Keratinocyte (primary cell): ENCODE results near the gene UBE2L6. TPM values are rescaled to one million over a fixed set of nuclear protein-coding genes. Genes with fewer than 3 reads are reported as not detected.

Source experiments
- DNase-seq: peaks from one replicate; pipeline ENCODE4 v3.0.0-alpha.2; 2011; ENCODE audit warnings: low read depth, missing footprints, low spot score
- FAIRE-seq: peaks from 2 replicates; lab custom pipeline; 2011; peaks lifted over from hg19 to GRCh38; lab: Jason Lieb, UNC
- H2AFZ ChIP-seq: 2 replicates; pipeline ENCODE4 v1.6.0; 2012; ENCODE audit warnings: low read length, control low read depth, inconsistent platforms; ENCODE audit not compliant: control insufficient read depth
- H3K27ac ChIP-seq: 2 replicates; pipeline ENCODE4 v1.5.1; 2011; ENCODE audit warnings: low read length; ENCODE audit not compliant: control insufficient read depth, insufficient read depth
- H3K27me3 ChIP-seq: 3 replicates; pipeline ENCODE4 v1.6.0; 2011; ENCODE audit warnings: low read length; ENCODE audit not compliant: control insufficient read depth, insufficient read depth; ENCODE audit errors: extremely low read depth
- H3K36me3 ChIP-seq, 2 experiments: 2 replicates in 1 of 2; 3 replicates in 1 of 2; pipeline ENCODE4 v1.5.1; 2011; ENCODE audit warnings: low read length in 2 of 2, mild to moderate bottlenecking in 1 of 2; ENCODE audit not compliant: control insufficient read depth in 2 of 2, insufficient read depth in 2 of 2; ENCODE audit errors: extremely low read depth in 1 of 2
- H3K4me1 ChIP-seq: 3 replicates; pipeline ENCODE4 v1.5.1; 2011; ENCODE audit warnings: low read length; ENCODE audit not compliant: control insufficient read depth, insufficient read depth; ENCODE audit errors: extremely low read depth
- H3K4me2 ChIP-seq: 3 replicates; pipeline ENCODE4 v1.6.0; 2011; ENCODE audit warnings: low read depth, low read length; ENCODE audit not compliant: control insufficient read depth, insufficient read depth; ENCODE audit errors: extremely low read depth
- H3K4me3 ChIP-seq, 3 experiments: fragments of 200-600 bp in 1 of 3; sonication (generic) in 1 of 3; 2 replicates in 2 of 3; 3 replicates in 1 of 3; pipeline ENCODE4 v1.5.1; 2011 to 2016; ENCODE audit warnings: low read length in 3 of 3, mild to moderate bottlenecking in 3 of 3, control low read depth in 2 of 3, inconsistent platforms in 1 of 3, low read depth in 1 of 3, mixed read lengths in 1 of 3, mixed run types in 1 of 3, moderate library complexity in 1 of 3; ENCODE audit not compliant: control insufficient read depth in 2 of 3, insufficient read depth in 2 of 3; ENCODE audit errors: extremely low read depth in 1 of 3
- H3K79me2 ChIP-seq: 2 replicates; pipeline ENCODE4 v1.6.0; 2012; ENCODE audit warnings: low read length; ENCODE audit not compliant: control insufficient read depth, insufficient read depth
- H3K9ac ChIP-seq: 3 replicates; pipeline ENCODE4 v1.6.0; 2011; ENCODE audit warnings: low read length; ENCODE audit not compliant: control insufficient read depth, insufficient read depth; ENCODE audit errors: extremely low read depth
- H3K9me1 ChIP-seq: 3 replicates; pipeline ENCODE4 v1.6.0; 2011; ENCODE audit warnings: low read length; ENCODE audit not compliant: control insufficient read depth, insufficient read depth; ENCODE audit errors: extremely low read depth
- H3K9me3 ChIP-seq: 2 replicates; pipeline ENCODE4 v1.5.1; 2012; ENCODE audit warnings: low read depth, low read length; ENCODE audit not compliant: control insufficient read depth
- H4K20me1 ChIP-seq: 3 replicates; pipeline ENCODE4 v1.6.0; 2011; ENCODE audit warnings: low read length; ENCODE audit not compliant: control insufficient read depth, insufficient read depth; ENCODE audit errors: extremely low read depth
- CTCF ChIP-seq, 3 experiments: IDR thresholded peaks in 1 of 3; conservative IDR thresholded peaks in 1 of 3; optimal IDR thresholded peaks in 1 of 3; 2 replicates in 2 of 3; 3 replicates in 1 of 3; pipeline versions ENCODE3 to v1.5.1; 2011; ENCODE audit warnings: low read length in 3 of 3, mild to moderate bottlenecking in 3 of 3, moderate library complexity in 2 of 3, control low read depth in 1 of 3, inconsistent platforms in 1 of 3; ENCODE audit not compliant: insufficient read depth in 2 of 3; ENCODE audit errors: extremely low read depth in 1 of 3
- EZH2 ChIP-seq: IDR thresholded peaks from one replicate; pipeline ENCODE4 v1.6.1; 2012; ENCODE audit warnings: inconsistent platforms, mild to moderate bottlenecking, low read length, moderate library complexity
- dilution Hi-C: fragments of 300-500 bp; cut with MboI; formaldehyde crosslinking; loops from one replicate; pipeline ENCODE4 v1.7.0; 2020; ENCODE audit warnings: low sequenced_read_pairs; ENCODE audit not compliant: extremely low pct_ligation_motif_present
- polyA plus RNA-seq, 5 experiments: library from polyadenylated mRNA; depleted of rRNA in 3 of 5; stranded (reverse) in 3 of 5; stranded (forward) in 1 of 5; unstranded in 1 of 5; fragments of >200 nt; gene quantifications; 1 replicate in 1 of 5; 2 replicates in 3 of 5; 3 replicates in 1 of 5; pipeline versions ENCODE4 v1.2.1 to v1.2.3, GENCODE V29; 2011 to 2012; ENCODE audit warnings: missing spikeins in 2 of 5, low read depth in 1 of 5, low replicate concordance in 1 of 5

The UBE2L6 gene
- polyA plus RNA-seq, 1 donor (not counting 4 experiments of a cell fraction or from before 2014, with no cell fraction given): 56.6 TPM

GRCh38 chr11:57610170-57610569 is 42.7 kb upstream of the UBE2L6 start:
- dilution Hi-C loops: no loop called here
- Histone ChIP-seq H3K4me2 (no peak overlapping the region), H3K27ac (no peak overlapping the region), H3K79me2 (no peaks in the 10 kb centered on the region), H3K4me1 (no peaks in the 10 kb centered on the region), H3K9me1 (no peaks in the 10 kb centered on the region), H3K4me3 (no peak overlapping the region), H3K9me3 (no peaks in the 10 kb centered on the region), H3K27me3 (peaks cover 8% of the 10 kb centered on the region), H3K36me3 (no peaks in the 10 kb centered on the region), H3K9ac (no peak overlapping the region), H2AFZ (no peak overlapping the region), H4K20me1 (no peaks in the 10 kb centered on the region)
- FAIRE-seq (no peak), DNase-seq (no peak)
- TF ChIP-seq EZH2 (no peak), CTCF (optimal IDR thresholded peaks at IDR 0.05 in 1 of 3, IDR thresholded peaks at IDR 0.05 in 1 of 3, conservative IDR thresholded peaks at IDR 0.05 in 1 of 3; ENCODE audit: extremely low read depth in 1 of 3, insufficient read depth in 2 of 3, low read length in 3 of 3) (no peak)

GRCh38 chr11:57605028-57605420 is 37.6 kb upstream of the UBE2L6 start:
- Histone ChIP-seq H3K4me3 (no peak overlapping the region), H3K9me1 (no peaks in the 10 kb centered on the region), H3K9me3 (no peaks in the 10 kb centered on the region), H3K79me2 (no peaks in the 10 kb centered on the region), H3K4me1 (no peaks in the 10 kb centered on the region), H3K27ac (no peak overlapping the region), H3K4me2 (no peak overlapping the region), H3K9ac (no peak overlapping the region), H3K36me3 (no peaks in the 10 kb centered on the region), H4K20me1 (no peaks in the 10 kb centered on the region), H2AFZ (no peak overlapping the region), H3K27me3 (no peaks in the 10 kb centered on the region)
- FAIRE-seq (no peak), DNase-seq (no peak)
- TF ChIP-seq CTCF (optimal IDR thresholded peaks at IDR 0.05 in 1 of 3, IDR thresholded peaks at IDR 0.05 in 1 of 3, conservative IDR thresholded peaks at IDR 0.05 in 1 of 3; ENCODE audit: extremely low read depth in 1 of 3, insufficient read depth in 2 of 3, low read length in 3 of 3): no peak
- no peak for TF ChIP-seq EZH2
- dilution Hi-C loops: no loop called here
